HepG2 (cell line): ENCODE data around the gene CST3. TPM values are rescaled to one million over a fixed set of nuclear protein-coding genes. Genes with fewer than 3 reads are reported as not detected.

Experiments
- ATAC-seq: fragments of 200-7000 bp; cut with Tn5 transposase; 3 replicates; pipeline ENCODE4 v1.9.1; 2020; ENCODE audit warnings: mild to moderate bottlenecking, moderate library complexity
- BruUV-seq: library from RNA; stranded (reverse); fragments of 400-500 nt; replicated peaks from 2 replicates; lab custom pipeline; 2021; lab: Mats Ljungman, UMichigan
- CTCF ChIA-PET: fragments of 300-600 bp; formaldehyde crosslinking; extraction: SDS; loops from one replicate; lab custom pipeline; 2021; ENCODE audit warnings: low total read pairs, inconsistent platforms, low intra/inter-chr PET ratio; lab: Yijun Ruan, JAX
- POLR2A ChIA-PET: fragments of 350-600 bp; sonication (Branson Sonifier 250); formaldehyde crosslinking; loops from one replicate; lab custom pipeline; 2020; ENCODE audit warnings: antibody characterized with exemption, inconsistent platforms; lab: Yijun Ruan, JAX
- DNase-seq: peaks from one replicate; pipeline ENCODE4 v3.0.0-alpha.2; 2015; ENCODE audit warnings: low spot score
- FAIRE-seq: peaks from 3 replicates; lab custom pipeline; 2011; peaks lifted over from hg19 to GRCh38; lab: Jason Lieb, UNC
- H2AFZ ChIP-seq: one replicate; pipeline ENCODE4 v1.6.1; 2011; ENCODE audit warnings: low read length, inconsistent platforms
- H3K27ac ChIP-seq: fragments of 300-600 bp; 3 replicates; pipeline ENCODE4 v1.8.0; 2011; ENCODE audit warnings: mixed run types, mild to moderate bottlenecking, mixed read lengths, low read length, inconsistent platforms; ENCODE audit not compliant: insufficient read depth; ENCODE audit errors: extremely low read length
- H3K27me3 ChIP-seq, 2 experiments: fragments of 200-600 bp in 1 of 2; 2 replicates in 1 of 2; 3 replicates in 1 of 2; pipeline versions ENCODE4 v1.6.0 to v1.8.0; 2011; ENCODE audit warnings: low read length in 2 of 2, mild to moderate bottlenecking in 2 of 2, moderate library complexity in 2 of 2, inconsistent platforms in 1 of 2; ENCODE audit not compliant: insufficient read depth in 2 of 2, control insufficient read depth in 1 of 2
- H3K36me3 ChIP-seq, 2 experiments: fragments of 200-600 bp in 1 of 2; replicated peaks in 1 of 2; 2 replicates in 1 of 2; 3 replicates in 1 of 2; pipeline versions ENCODE4 v1.5.1 to v1.8.0; 2011; ENCODE audit warnings: low read length in 2 of 2, inconsistent platforms in 1 of 2; ENCODE audit not compliant: insufficient read depth in 2 of 2, control insufficient read depth in 1 of 2
- H3K4me1 ChIP-seq: 2 replicates; pipeline ENCODE4 v1.5.1; 2012; ENCODE audit warnings: low read length, inconsistent platforms; ENCODE audit not compliant: insufficient read depth
- H3K4me2 ChIP-seq: 2 replicates; pipeline ENCODE4 v1.6.0; 2011; ENCODE audit warnings: low read depth, low read length, inconsistent platforms
- H3K4me3 ChIP-seq, 3 experiments: fragments of 200-600 bp in 1 of 3; sonication (generic), shearing (Covaris generic) in 1 of 3; replicated peaks in 1 of 3; 2 replicates each; pipeline ENCODE4 v1.5.1; 2011 to 2016; ENCODE audit warnings: low read length in 3 of 3, inconsistent platforms in 2 of 3, low read depth in 2 of 3, mild to moderate bottlenecking in 2 of 3, control low read depth in 1 of 3, mixed read lengths in 1 of 3; ENCODE audit not compliant: insufficient read depth in 1 of 3
- H3K79me2 ChIP-seq: one replicate; pipeline ENCODE4 v1.6.1; 2011; ENCODE audit warnings: low read length, inconsistent platforms; ENCODE audit not compliant: insufficient read depth
- H3K9ac ChIP-seq: 2 replicates; pipeline ENCODE4 v1.6.0; 2011; ENCODE audit warnings: mild to moderate bottlenecking, low read depth, low read length, inconsistent platforms; ENCODE audit not compliant: insufficient read depth
- H3K9me3 ChIP-seq: 2 replicates; pipeline ENCODE4 v1.5.1; 2012; ENCODE audit warnings: mild to moderate bottlenecking, low read length
- H4K20me1 ChIP-seq: 2 replicates; pipeline ENCODE4 v1.6.0; 2011; ENCODE audit warnings: inconsistent platforms, mild to moderate bottlenecking, low read length, moderate library complexity; ENCODE audit not compliant: insufficient read depth
- CHD2 ChIP-seq: IDR thresholded peaks from 2 replicates; pipeline ENCODE4 v1.6.1; 2011; ENCODE audit warnings: low read depth, low read length, improper control_type of control experiment
- EED ChIP-seq: sonication (generic); formaldehyde crosslinking; IDR thresholded peaks from 2 replicates; pipeline ENCODE4 v1.5.0; 2020; ENCODE audit warnings: mild to moderate bottlenecking, missing genetic modification reagents
- ELK4 ChIP-seq: sonication (generic); formaldehyde crosslinking; IDR thresholded peaks from 2 replicates; pipeline ENCODE4 v1.9.0; 2021; ENCODE audit warnings: missing genetic modification reagents, borderline replicate concordance
- IKZF5 ChIP-seq: IDR thresholded peaks from 2 replicates; pipeline ENCODE4 v1.6.1; 2018; ENCODE audit warnings: missing genetic modification reagents, mild to moderate bottlenecking, missing compliant biosample characterization
- JUN ChIP-seq: sonication (generic); formaldehyde crosslinking; IDR thresholded peaks from 2 replicates; pipeline ENCODE4 v1.4.0; 2020; ENCODE audit warnings: mild to moderate bottlenecking, missing genetic modification reagents
- KDM4B ChIP-seq: sonication (generic); formaldehyde crosslinking; IDR thresholded peaks from 2 replicates; pipeline ENCODE4 v1.4.0; 2020; ENCODE audit warnings: missing genetic modification reagents
- RNF2 ChIP-seq: fragments of 450-650 bp; conservative IDR thresholded peaks from 2 replicates; pipeline ENCODE4 v1.6.1; 2016; ENCODE audit warnings: low read depth
- SIN3A ChIP-seq: IDR thresholded peaks from 2 replicates; pipeline ENCODE4 v1.6.1; 2011; ENCODE audit warnings: low read depth, mild to moderate bottlenecking, control low read depth, low read length, borderline replicate concordance
- ZBTB38 ChIP-seq: sonication (generic); formaldehyde crosslinking; IDR thresholded peaks from 2 replicates; pipeline ENCODE4 v1.5.1; 2020; ENCODE audit warnings: mild to moderate bottlenecking, missing genetic modification reagents
- ZBTB4 ChIP-seq: sonication (generic); formaldehyde crosslinking; IDR thresholded peaks from 2 replicates; pipeline ENCODE4 v1.4.0; 2020; ENCODE audit warnings: missing genetic modification reagents, mild to moderate bottlenecking, borderline replicate concordance
- ZHX1 ChIP-seq: sonication (generic); formaldehyde crosslinking; IDR thresholded peaks from 2 replicates; pipeline ENCODE4 v1.8.1; 2022; ENCODE audit warnings: low read depth, mild to moderate bottlenecking, missing genetic modification reagents
- ZNF317 ChIP-seq: sonication (generic); formaldehyde crosslinking; IDR thresholded peaks from 2 replicates; pipeline ENCODE4 v1.5.0; 2020; ENCODE audit warnings: mild to moderate bottlenecking, missing genetic modification reagents
- ZNF326 ChIP-seq: sonication (generic); formaldehyde crosslinking; IDR thresholded peaks from 2 replicates; pipeline ENCODE4 v1.4.0; 2020; ENCODE audit warnings: missing genetic modification reagents, borderline replicate concordance
- WGBS: methylation state at CpG from one replicate; pipeline ENCODE4 v1.1.6; 2017; ENCODE audit warnings: low lambda C conversion rate; 5-methylcytosine and 5-hydroxymethylcytosine counted together
- in situ Hi-C: cut with HindIII; loops from 2 replicates; pipeline ENCODE4 v1.10.0; 2017; ENCODE audit warnings: low pct_unique_long_range_greater_than_20kb; ENCODE audit not compliant: extremely low pct_ligation_motif_present
- intact Hi-C: fragments of 100-400 bp; cut with micrococcal nuclease; formaldehyde crosslinking; loops from one replicate; pipeline ENCODE4 v1.10.0; 2022; ENCODE audit not compliant: unreplicated experiment
- polyA plus RNA-seq, 8 experiments: library from polyadenylated mRNA; depleted of rRNA in 3 of 8; stranded (reverse) in 7 of 8; unstranded in 1 of 8; fragments of >200 nt; fragmentation: Illumina TruSeq in 4 of 8; extraction: Trizol in 4 of 8; gene quantifications; 2 replicates each; pipeline versions ENCODE4 v1.2.1 to v1.2.3, GENCODE V29; 2011 to 2016; ENCODE audit warnings: low read depth in 4 of 8, missing spikeins in 1 of 8, mixed read lengths in 1 of 8; ENCODE audit not compliant: insufficient read depth in 1 of 8
- total RNA-seq, 5 experiments: library from RNA; depleted of rRNA; stranded (reverse); fragments of >200 nt; fragmentation: Illumina TruSeq; extraction: Trizol; gene quantifications; 2 replicates each; pipeline ENCODE4 v1.2.3, GENCODE V29; 2016; ENCODE audit warnings: low read depth in 1 of 5

CST3 gene
- total and polyA plus RNA-seq, 2 of the 13 experiments (the other 11 are each of a cell fraction or from before 2014, with no cell fraction given) = 690 to 1,005 TPM

GRCh38 chr20:23587631-23588030 lies 50.1 kb downstream of the CST3 start (continued):
- TF ChIP-seq ZBTB4 (no peak), ZNF317 (CRISPR knock-in tag) (no peak), CHD2 (no peak), IKZF5 (no peak)

GRCh38 chr20:23586735-23587525 lies 50.8 kb downstream of the CST3 start:
- Histone ChIP-seq H3K4me1 (peaks cover 59% of the 10 kb centered on the region), H3K9me3 (no peaks in the 10 kb centered on the region), H3K79me2 (no peaks in the 10 kb centered on the region), H3K4me3 (peak overlapping the region in 2 of 3 experiments; percentile 23 to 58; a peak in 4 of 6 replicates), H2AFZ (no peak overlapping the region), H3K36me3 (no peaks in the 10 kb centered on the region), H3K27me3 (no peaks in the 10 kb centered on the region), H3K9ac (peak overlapping the region; percentile 75), H3K4me2 (peak overlapping the region; percentile 90), H3K27ac (peak overlapping the region; percentile 80), H4K20me1 (no peaks in the 10 kb centered on the region)
- ChIA-PET CTCF (no interaction called here), POLR2A (interaction anchor here (0.6 to 3.3 kb wide), 17 partner anchors 17 to 237 kb away, joined by 3 to 34 read pairs (median 5); partner anchors contain the start of genes CST3 and NAPB)
- BruUV-seq = no TSS peak
- 25% methylated on average over 9 of the region's 13 CpGs for WGBS
- peak; percentile 78 for ATAC-seq
- in situ Hi-C loops (no loop called here), intact Hi-C loops (loop anchor here (2.0 kb wide), 2 partner anchors 18 to 74 kb away; partner anchors contain the start of gene CST9)
- no peak for FAIRE-seq
- peak; percentile 76 for DNase-seq
- TF ChIP-seq JUN = 0 out of 2 replicates have a peak, but pooled peaks have one; percentile 16
- peak; percentile 21; the same call in 1 of the 2 replicates for TF ChIP-seq ZHX1 (CRISPR knock-in tag)
- TF ChIP-seq RNF2 = no peak; the same call in 1 of the 2 replicates
- no peak for TF ChIP-seq KDM4B (CRISPR knock-in tag)
- peak; percentile 62 for TF ChIP-seq ZBTB38 (CRISPR knock-in tag)
- TF ChIP-seq SIN3A = peak; percentile 42; the same call in 1 of the 2 replicates
- no peak for TF ChIP-seq EED (CRISPR knock-in tag)
- TF ChIP-seq ZNF326 (CRISPR knock-in tag) = no peak
- TF ChIP-seq ELK4 = no peak
